Stimulated activated CD4-positive, alpha-beta T cell treated with anti-CD3 and anti-CD28 coated beads, Interleukin-15, amount 100 ng/mL, for 24 hours (primary cell): ENCODE results near the gene UPK1A.
"Not testable (repeated sequence)": the region's sequence is repeated elsewhere in the genome, so short reads cannot be mapped to it uniquely, and the experiment has no call there.

Experiments used
- DNase-seq: peaks from one replicate; pipeline ENCODE4 v3.0.0-alpha.2; 2020

The UPK1A gene

GRCh38 chr19:35719402-35720162 lies 53.3 kb downstream of the UPK1A start:
- DNase-seq, result no peak

GRCh38 chr19:35720163-35720524 lies 53.8 kb downstream of the UPK1A start:
- DNase-seq, result no peak

GRCh38 chr19:35720648-35721047 lies 54.3 kb downstream of the UPK1A start:
- no peak for DNase-seq

GRCh38 chr19:35721374-35721773 lies 55.1 kb downstream of the UPK1A start:
- no peak for DNase-seq

GRCh38 chr19:35722461-35722860 lies 56.1 kb downstream of the UPK1A start:
- no peak for DNase-seq

GRCh38 chr19:35722897-35723296 lies 56.6 kb downstream of the UPK1A start:
- no peak for DNase-seq

- DNase-seq, result no peak
Measured at GRCh38 chr19:35723671-35724070, 57.4 kb downstream of the UPK1A start.

- DNase-seq, result not testable (repeated sequence)
Measured at GRCh38 chr19:35724132-35724531, 57.8 kb downstream of the UPK1A start.

- DNase-seq, result no peak
Measured at GRCh38 chr19:35724560-35724959, 58.2 kb downstream of the UPK1A start.

- no peak for DNase-seq
Measured at GRCh38 chr19:35725216-35725861, 59.0 kb downstream of the UPK1A start.

- DNase-seq, result no peak
Measured at GRCh38 chr19:35727053-35727955, 61.0 kb downstream of the UPK1A start.
